ENCODE data around the gene OPRM1.
A peak's percentile ranks its signal among the peaks of the same experiment; 100 is the strongest.
"Not testable (repeated sequence)": the region's sequence is repeated elsewhere in the genome, so short reads cannot be mapped to it uniquely, and the experiment has no call there.

Gene OPRM1

GRCh38 chr6:154166140-154166539 lies 127.1 kb downstream of the OPRM1 start:
- no peak for DNase-seq (ENCODE audit: low read depth)

DNA sequence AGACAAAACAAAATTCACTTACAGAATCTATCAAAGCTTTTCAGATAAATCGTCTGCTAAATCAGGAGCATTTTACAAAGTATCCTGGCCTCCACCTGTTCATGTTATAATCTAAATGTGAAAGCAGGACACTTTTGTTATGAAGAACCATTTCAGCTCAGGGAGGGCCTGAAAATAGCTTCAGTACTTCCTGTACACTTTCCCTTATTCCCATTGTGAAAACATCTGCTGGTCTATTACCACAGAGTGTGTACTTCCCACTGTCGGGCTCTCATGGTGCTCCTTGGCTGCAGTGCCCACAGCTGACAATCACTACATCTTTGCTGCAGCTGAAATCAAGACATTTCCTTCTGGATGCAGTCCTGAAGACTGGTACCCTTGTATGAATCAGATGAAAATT lies 128.1 kb downstream of the OPRM1 start:
- TF ChIP-seq, protein P1, sequence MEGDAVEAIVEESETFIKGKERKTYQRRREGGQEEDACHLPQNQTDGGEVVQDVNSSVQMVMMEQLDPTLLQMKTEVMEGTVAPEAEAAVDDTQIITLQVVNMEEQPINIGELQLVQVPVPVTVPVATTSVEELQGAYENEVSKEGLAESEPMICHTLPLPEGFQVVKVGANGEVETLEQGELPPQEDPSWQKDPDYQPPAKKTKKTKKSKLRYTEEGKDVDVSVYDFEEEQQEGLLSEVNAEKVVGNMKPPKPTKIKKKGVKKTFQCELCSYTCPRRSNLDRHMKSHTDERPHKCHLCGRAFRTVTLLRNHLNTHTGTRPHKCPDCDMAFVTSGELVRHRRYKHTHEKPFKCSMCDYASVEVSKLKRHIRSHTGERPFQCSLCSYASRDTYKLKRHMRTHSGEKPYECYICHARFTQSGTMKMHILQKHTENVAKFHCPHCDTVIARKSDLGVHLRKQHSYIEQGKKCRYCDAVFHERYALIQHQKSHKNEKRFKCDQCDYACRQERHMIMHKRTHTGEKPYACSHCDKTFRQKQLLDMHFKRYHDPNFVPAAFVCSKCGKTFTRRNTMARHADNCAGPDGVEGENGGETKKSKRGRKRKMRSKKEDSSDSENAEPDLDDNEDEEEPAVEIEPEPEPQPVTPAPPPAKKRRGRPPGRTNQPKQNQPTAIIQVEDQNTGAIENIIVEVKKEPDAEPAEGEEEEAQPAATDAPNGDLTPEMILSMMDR (IDR thresholded peaks at IDR 0.05; ENCODE audit: control insufficient read depth, extremely low read depth, insufficient read depth), result no peak
- no peak overlapping the region for H3K4me3 ChIP-seq (ENCODE audit: low read depth, low read length)
- no peak for DNase-seq (ENCODE audit: low read depth)

More at GRCh38 chr6:154166140-154166539, 127.1 kb downstream of the OPRM1 start:
- no peak overlapping the region for H3K4me3 ChIP-seq (ENCODE audit: low read depth, low read length)
- TF ChIP-seq, protein P1 (IDR thresholded peaks at IDR 0.05; ENCODE audit: control insufficient read depth, extremely low read depth, insufficient read depth), result no peak

DNA sequence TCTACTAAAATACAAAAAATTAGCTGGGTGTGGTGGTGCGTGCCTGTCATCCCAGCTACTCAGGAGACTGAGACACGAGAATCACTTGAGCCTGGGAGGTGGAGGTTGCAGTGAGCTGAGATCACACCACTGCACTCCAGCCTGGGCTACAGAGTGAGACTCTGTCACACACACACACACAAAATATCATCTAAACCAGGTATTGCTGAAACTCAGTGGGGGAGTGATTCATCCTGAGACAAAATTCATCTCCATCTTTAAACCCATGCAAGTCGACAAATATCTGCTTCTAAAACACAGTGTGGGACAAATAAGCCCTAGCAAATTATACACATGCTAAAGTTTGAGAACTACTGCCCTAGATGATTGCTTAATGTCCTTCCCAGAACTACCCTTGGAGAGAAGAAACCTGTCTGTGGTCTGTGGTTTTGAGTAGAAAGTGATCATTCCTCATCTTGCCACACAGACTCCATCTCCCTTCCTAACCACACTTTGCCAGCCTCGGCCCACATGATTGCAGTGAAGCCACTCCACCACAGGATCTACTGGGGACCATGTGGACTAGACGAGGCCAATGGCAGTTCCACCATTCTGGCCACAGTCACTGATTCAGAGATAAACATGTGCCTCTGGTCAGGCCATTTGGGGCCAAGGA lies 130.3 kb downstream of the OPRM1 start:
- TF ChIP-seq, protein P1 (IDR thresholded peaks at IDR 0.05; ENCODE audit: control insufficient read depth, extremely low read depth, insufficient read depth), result no peak
- H3K4me3 ChIP-seq (ENCODE audit: low read depth, low read length), result no peak overlapping the region
- no peak for DNase-seq (ENCODE audit: low read depth)

DNA sequence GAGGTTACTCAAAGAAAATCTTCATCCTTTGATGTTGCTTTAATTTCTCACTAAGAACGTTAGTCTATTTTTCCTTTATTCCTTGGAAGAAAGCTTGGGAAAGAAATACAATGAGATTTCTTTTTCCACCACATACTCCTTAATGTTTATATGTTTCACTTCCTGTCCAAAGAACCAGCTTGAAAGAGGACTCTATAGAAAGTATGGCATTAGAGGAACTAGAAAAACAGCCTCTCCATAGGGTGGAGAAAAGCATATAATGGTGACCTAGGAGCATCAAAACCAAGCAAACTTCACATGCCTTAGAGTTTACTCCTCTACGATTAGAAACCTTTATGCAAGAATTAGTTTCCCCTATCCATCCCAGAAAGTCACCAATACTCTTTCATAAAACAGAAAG lies 131.1 kb downstream of the OPRM1 start:
- TF ChIP-seq, protein P1 (IDR thresholded peaks at IDR 0.05; ENCODE audit: control insufficient read depth, extremely low read depth, insufficient read depth), result no peak
- H3K4me3 ChIP-seq (ENCODE audit: low read depth, low read length), result no peak overlapping the region
- no peak for DNase-seq (ENCODE audit: low read depth)

DNA sequence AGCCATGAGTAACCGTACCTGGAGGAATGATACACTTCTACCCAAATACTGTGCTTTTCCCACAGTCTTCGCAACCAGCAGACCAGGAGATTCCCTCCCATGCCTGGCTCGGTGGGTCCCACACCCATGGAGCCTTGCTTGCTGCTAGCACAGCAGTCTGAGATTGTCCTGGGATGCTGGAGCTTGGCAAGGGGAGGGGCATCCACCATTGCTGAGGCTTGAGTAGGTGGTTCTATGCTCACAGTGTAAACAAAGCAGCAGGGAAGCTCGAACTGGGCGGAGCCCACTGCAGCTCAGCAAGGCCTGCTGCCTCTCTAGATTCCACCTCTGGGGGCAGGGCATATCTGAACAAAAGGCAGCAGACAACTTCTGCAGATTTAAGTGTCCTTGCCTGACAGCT lies 133.4 kb downstream of the OPRM1 start:
- DNase-seq (ENCODE audit: low read depth); H3K4me3 ChIP-seq (ENCODE audit: low read depth, low read length): not testable (repeated sequence)

DNA sequence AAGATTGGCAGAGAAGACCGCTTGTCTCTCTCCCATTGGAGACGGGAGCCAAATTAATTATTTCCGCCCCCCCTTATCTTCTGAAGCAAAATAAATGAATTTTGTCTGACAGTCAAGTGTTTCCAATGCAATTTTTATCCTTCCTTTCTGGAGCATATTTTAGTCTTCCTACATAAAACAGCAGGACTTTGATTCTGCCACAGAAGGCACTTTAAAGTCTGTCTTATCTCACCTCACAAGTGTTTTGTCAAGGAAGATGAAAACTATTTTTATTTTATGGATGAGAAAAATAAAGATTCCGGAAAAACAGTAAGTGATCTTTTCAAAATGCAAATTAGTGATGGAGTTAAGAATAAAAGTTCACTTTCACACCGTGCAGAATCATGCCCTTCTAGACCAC lies 140.4 kb downstream of the OPRM1 start:
- TF ChIP-seq, protein P1 (IDR thresholded peaks at IDR 0.05; ENCODE audit: control insufficient read depth, extremely low read depth, insufficient read depth), result no peak
- DNase-seq (ENCODE audit: low read depth), result no peak
- H3K4me3 ChIP-seq (ENCODE audit: low read depth, low read length), result no peak overlapping the region

- peak; percentile 37 for DNase-seq (ENCODE audit: low read depth)
- TF ChIP-seq, protein P1 (IDR thresholded peaks at IDR 0.05; ENCODE audit: control insufficient read depth, extremely low read depth, insufficient read depth), result no peak
- H3K4me3 ChIP-seq (ENCODE audit: low read depth, low read length), result no peak overlapping the region
Observed at GRCh38 chr6:154187203-154187602, 148.2 kb downstream of the OPRM1 start.

Measured in LNCaP clone FGC (cell line).